HG02759 (cell line): Measurements from ENCODE around the gene CCDC192.
"Not testable (repeated sequence)": the region's sequence is repeated elsewhere in the genome, so short reads cannot be mapped to it uniquely, and the experiment has no call there.

Source experiments
- ATAC-seq: cut with Tn5 transposase; IDR thresholded peaks from one replicate; pipeline ENCODE4 v1.9.1; 2021; ENCODE audit warnings: mild to moderate bottlenecking, moderate library complexity; ENCODE audit not compliant: unreplicated experiment

CCDC192 gene

DNA sequence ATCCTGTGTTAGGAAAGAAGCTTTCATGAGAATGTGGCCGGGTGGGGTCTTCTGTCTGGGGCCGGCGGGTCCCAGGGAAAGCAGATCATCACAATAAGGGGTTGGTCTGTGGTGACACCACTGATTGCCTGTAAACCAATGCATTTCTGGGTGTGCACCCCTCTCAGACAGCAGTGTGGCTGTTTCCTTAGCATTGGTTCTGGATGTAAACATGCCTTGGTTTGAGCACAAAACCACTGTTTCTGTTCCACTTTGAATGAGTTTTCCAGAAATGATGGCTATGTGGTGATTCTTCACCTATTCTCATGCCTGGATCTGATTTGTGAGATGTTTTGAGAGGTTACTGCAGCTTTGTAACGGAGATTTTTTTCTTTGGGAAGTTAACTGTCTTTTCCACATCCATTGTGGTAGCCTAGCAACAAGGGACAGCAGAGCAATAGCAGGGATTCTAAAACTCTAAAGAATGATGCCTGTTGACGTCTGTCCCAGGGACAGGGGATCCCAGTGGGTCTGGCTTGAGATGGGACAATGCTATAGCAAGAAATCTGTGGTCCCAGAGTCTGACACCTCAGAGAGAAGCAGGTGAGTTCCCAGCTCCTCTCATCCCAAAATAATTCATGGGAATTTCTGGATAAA is at the start of gene CCDC192:
CCDC192 (plus strand) TSS at position 466 of the 636 bp plus-strand sequence; CDS start at position 521, 55 bp downstream.
- ATAC-seq = no peak

- ATAC-seq = no peak
Measured at GRCh38 chr5:127656825-127657224, 46.4 kb upstream of the CCDC192 start.

- ATAC-seq = no peak
Measured at GRCh38 chr5:127660047-127660733, 43.0 kb upstream of the CCDC192 start.

- no peak for ATAC-seq
Measured at GRCh38 chr5:127664093-127664492, 39.1 kb upstream of the CCDC192 start.

GRCh38 chr5:127665641-127666040 is 37.5 kb upstream of the CCDC192 start:
- ATAC-seq = no peak

DNA sequence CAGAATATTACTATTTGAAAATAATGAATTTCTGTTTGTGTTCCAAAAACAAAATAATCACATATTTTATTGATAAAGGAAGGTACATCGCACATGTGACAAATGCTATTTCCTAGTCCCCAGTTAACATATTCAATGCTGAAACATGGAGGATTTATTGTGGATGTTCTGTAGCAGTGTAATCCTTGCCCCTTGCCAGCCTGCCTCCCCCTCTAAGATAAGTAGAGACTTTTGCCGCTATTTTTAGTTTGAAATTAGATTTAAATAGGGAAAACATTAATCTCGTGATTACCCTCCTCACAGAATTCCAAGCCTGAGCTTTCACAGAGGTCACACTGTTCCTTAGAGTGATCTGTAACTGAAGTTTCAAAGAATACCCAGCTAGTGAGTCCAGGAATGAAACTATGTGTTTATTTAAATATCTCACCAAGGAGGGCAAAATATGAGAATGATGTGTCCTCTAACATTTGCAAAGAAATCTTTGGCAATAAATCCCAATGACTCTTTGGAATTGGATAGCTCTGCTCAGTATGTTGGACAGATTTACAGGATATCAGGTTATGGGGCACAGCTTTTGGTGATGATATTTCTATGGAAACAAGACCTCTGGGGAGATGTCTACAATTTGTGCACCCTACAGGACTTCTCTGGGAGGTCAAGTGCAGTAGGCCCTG is 37.0 kb upstream of the CCDC192 start:
- ATAC-seq = no peak

GRCh38 chr5:127667926-127668325 is 35.3 kb upstream of the CCDC192 start:
- no peak for ATAC-seq

- ATAC-seq = no peak
Measured at GRCh38 chr5:127671218-127671617, 32.0 kb upstream of the CCDC192 start.

DNA sequence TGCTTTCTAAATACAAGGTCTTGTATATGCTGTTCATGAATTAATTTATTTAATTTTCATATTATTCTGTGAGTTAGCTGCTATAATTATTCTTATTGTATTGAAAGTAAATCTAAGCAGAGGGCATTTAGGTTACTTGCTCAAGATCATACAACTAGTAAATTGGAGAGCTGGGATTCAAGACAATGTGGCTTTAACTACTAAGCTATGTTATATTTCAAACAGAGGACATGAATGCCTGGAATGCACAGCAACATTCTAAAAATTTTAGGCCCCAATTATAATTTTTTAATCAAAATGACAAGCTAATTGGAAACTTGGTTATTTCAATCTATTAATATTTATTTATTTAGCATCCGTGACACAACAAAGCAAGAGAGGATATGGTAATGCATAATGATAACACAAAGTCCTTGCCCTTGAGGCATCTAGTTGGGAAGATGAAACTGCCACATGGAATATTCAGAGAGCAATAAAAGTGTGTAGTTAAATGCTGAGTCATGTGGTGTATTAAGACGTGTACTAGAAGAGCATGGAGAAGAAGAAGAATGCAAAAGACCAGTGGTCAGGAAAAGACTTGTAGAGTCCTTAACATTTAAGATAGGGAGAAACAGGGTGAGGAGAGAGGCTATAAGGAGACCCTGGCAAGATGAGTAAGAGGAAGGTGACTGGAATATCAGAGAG is 29.9 kb upstream of the CCDC192 start:
- ATAC-seq = no peak

GRCh38 chr5:127676951-127677350 is 26.2 kb upstream of the CCDC192 start:
- ATAC-seq = not testable (repeated sequence)

- not testable (repeated sequence) for ATAC-seq
Measured at GRCh38 chr5:127679691-127680330, 23.4 kb upstream of the CCDC192 start.

DNA sequence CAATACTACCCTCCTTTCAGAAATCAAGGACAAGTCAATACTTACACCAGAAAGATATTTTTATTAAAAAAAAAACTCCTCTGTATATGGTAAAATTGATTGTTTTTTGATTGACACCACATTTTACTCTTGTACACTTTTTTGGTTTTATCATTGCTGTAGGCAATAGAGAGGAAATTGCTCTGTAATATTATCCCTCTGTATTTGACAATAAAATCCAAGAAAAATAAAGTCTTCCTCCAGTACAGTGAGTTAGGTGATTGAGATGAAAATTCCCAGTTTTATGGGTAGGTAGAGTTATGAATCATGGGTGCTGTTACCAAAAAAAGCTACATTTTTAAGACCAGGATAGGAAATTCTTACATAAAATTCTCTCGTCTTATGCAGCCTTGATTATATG is 22.6 kb upstream of the CCDC192 start:
- no peak for ATAC-seq

GRCh38 chr5:127683008-127683407 is 20.2 kb upstream of the CCDC192 start:
- ATAC-seq = no peak

- no peak for ATAC-seq
Measured at GRCh38 chr5:127684726-127685467, 18.3 kb upstream of the CCDC192 start.

DNA sequence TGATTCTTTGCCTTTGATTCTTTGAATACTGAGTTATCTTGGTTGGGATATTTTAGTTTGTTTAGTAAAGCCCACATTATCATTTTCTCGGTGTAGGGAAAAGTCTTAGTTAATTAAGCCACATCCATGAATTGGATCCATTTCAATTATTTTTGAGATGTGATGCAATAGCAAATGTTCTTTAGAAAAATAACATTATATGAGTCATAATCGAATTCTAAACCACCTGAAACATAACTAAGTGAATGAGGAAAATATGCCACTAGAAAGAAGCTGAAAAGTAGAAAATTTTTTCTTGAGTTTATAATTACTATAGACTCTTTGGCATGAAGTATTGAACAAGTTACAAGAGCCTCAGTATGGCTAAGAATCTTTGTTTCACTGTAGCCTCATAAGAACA is 17.5 kb upstream of the CCDC192 start:
- no peak for ATAC-seq

DNA sequence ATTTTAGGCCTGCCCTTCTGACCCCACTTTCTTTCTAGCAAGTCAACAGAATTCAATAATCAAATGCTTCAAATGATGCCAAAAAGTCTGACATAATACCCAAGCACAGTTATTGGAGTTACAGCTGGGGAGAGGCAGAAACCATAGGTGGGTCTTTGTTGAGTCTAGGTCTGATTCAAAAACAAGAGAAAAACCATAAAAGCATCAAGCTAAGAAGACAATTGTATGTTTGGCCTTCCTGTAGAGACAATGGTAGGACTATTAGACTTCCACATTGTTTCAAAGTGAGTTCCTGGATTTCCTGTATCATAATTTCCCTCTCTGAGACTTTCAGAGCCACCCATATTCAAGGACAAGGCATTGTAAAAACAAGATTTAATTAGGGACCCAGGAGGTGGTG is 16.8 kb upstream of the CCDC192 start:
- ATAC-seq = no peak

- no peak for ATAC-seq
Measured at GRCh38 chr5:127694518-127695171, 8.5 kb upstream of the CCDC192 start.

- ATAC-seq = no peak
Measured at GRCh38 chr5:127695346-127695745, 7.8 kb upstream of the CCDC192 start.

- no peak for ATAC-seq
Measured at GRCh38 chr5:127696683-127697082, 6.5 kb upstream of the CCDC192 start.
